OCI-LY7 (cell line): ENCODE results near the gene RGMB. TPM values are rescaled to one million over a fixed set of nuclear protein-coding genes. Genes with fewer than 3 reads are reported as not detected.

Experiments
- BruUV-seq: library from RNA; stranded (reverse); fragments of 400-500 nt; replicated peaks from 2 replicates; lab custom pipeline; 2021; lab: Mats Ljungman, UMichigan
- CTCF ChIA-PET: fragments of 300-600 bp; sonication (Branson Sonifier 250); formaldehyde crosslinking; loops from one replicate; lab custom pipeline; 2022; ENCODE audit warnings: antibody characterized with exemption; ENCODE audit not compliant: unreplicated experiment; lab: Charles Lee
- POLR2A ChIA-PET: fragments of 300-600 bp; sonication (Branson Sonifier 250); formaldehyde crosslinking; loops from one replicate; lab custom pipeline; 2022; ENCODE audit warnings: antibody characterized with exemption; lab: Charles Lee
- DNase-seq: peaks from one replicate; pipeline ENCODE4 v3.0.0-alpha.2; 2015; ENCODE audit warnings: low spot score
- H2AFZ ChIP-seq: fragments of 200-600 bp; sonication (generic), shearing (Covaris generic); 2 replicates; pipeline ENCODE4 v1.6.1; 2014; ENCODE audit warnings: mild to moderate bottlenecking, antibody characterized with exemption, low read length, moderate library complexity
- H3K27ac ChIP-seq: fragments of 200-600 bp; sonication (generic); 2 replicates; pipeline ENCODE4 v1.5.1; 2014; ENCODE audit warnings: mixed run types, low read depth, mild to moderate bottlenecking, moderate library complexity, low read length, inconsistent platforms; ENCODE audit not compliant: poor library complexity, severe bottlenecking
- H3K36me3 ChIP-seq: fragments of 200-600 bp; sonication (generic); 2 replicates; pipeline ENCODE4 v1.6.1; 2014; ENCODE audit warnings: mild to moderate bottlenecking, antibody characterized with exemption, low read length, moderate library complexity, mixed read lengths; ENCODE audit not compliant: insufficient read depth
- H3K4me1 ChIP-seq: fragments of 200-600 bp; sonication (generic); 2 replicates; pipeline ENCODE4 v1.5.1; 2014; ENCODE audit warnings: mild to moderate bottlenecking, low read length; ENCODE audit not compliant: insufficient read depth, poor library complexity, severe bottlenecking
- H3K4me2 ChIP-seq: fragments of 200-600 bp; sonication (generic); 2 replicates; pipeline ENCODE4 v1.6.1; 2014; ENCODE audit warnings: mild to moderate bottlenecking, low read length
- H3K4me3 ChIP-seq: fragments of 200-600 bp; sonication (generic); 2 replicates; pipeline ENCODE4 v1.5.1; 2014; ENCODE audit warnings: mild to moderate bottlenecking, low read depth, low read length; ENCODE audit not compliant: poor library complexity, severe bottlenecking
- H3K79me2 ChIP-seq: fragments of 200-600 bp; sonication (generic); 2 replicates; pipeline ENCODE4 v1.6.1; 2016; ENCODE audit warnings: low read depth, mild to moderate bottlenecking, low read length, moderate library complexity, mixed read lengths; ENCODE audit not compliant: insufficient read depth
- H3K9me2 ChIP-seq: fragments of 200-600 bp; sonication (generic); 2 replicates; pipeline ENCODE4 v1.6.1; 2016; ENCODE audit warnings: mild to moderate bottlenecking, low read length, mixed read lengths; ENCODE audit not compliant: insufficient read depth
- H3K9me3 ChIP-seq: fragments of 200-600 bp; sonication (generic); 2 replicates; pipeline ENCODE4 v1.6.1; 2014; ENCODE audit warnings: mild to moderate bottlenecking, mixed run types, low read length, mixed read lengths
- H4K20me1 ChIP-seq: fragments of 200-600 bp; sonication (generic); 2 replicates; pipeline ENCODE4 v1.6.1; 2014; ENCODE audit warnings: mild to moderate bottlenecking, antibody characterized with exemption, low read length, moderate library complexity, mixed read lengths; ENCODE audit not compliant: insufficient read depth
- EZH2phosphoT487 ChIP-seq: fragments of 200-600 bp; sonication (generic); IDR thresholded peaks from 2 replicates; pipeline ENCODE4 v1.6.1; 2018; ENCODE audit warnings: low read depth, borderline replicate concordance, mild to moderate bottlenecking, mixed run types, antibody characterized with exemption, low read length, moderate library complexity, mixed read lengths
- intact Hi-C: fragments of 100-400 bp; cut with micrococcal nuclease; formaldehyde crosslinking; loops from one replicate; pipeline ENCODE4 v1.10.0; 2022; ENCODE audit not compliant: unreplicated experiment
- total RNA-seq, 2 experiments: library from RNA; depleted of rRNA in 1 of 2; stranded (reverse); fragments of >200 nt in 1 of 2; shearing (Covaris generic) in 1 of 2; gene quantifications; 2 replicates each; pipeline ENCODE4 v1.2.3, GENCODE V29; 2014 to 2022
- TF ChIP-seq, protein P1 (sequence below): fragments of 200-600 bp; sonication (generic); conservative IDR thresholded peaks from 2 replicates; pipeline ENCODE4 v1.5.1; 2014; ENCODE audit warnings: mild to moderate bottlenecking, antibody characterized with exemption, low read length, moderate library complexity, mixed read lengths

Gene RGMB
- total RNA-seq, 2 experiments from 2014 or later: 9.2 to 11.2 TPM

DNA sequence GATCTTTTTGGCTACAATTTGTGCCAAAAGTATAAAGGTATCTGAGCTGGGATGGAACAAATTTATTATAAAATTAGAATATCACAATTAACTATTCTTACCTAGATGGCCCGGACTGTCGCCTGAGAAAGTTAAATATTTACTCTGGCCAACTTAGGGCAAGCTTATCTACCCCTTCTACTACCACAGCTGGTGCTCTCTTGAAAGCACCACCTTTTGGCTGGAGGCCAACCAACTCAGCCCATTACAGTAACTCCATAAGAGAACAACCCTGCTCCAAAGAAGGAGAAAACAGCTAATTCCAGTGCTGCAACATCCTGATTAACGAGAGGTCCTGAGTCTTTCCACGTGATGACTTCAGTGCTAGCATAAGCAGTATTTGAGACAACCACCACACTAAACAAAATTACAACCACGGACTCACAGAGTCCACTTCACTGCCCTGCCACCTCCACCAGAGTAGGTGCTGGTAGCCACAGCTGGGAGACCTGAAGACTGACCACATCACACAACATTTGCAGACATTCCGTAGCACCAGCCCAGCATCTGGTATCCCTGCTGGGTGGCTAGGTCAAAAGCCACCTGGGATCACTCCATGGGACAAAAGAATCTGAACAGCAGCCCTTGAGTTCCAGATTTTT, 43.2 kb downstream of the RGMB start:
- no peaks in the 10 kb centered on the region for H3K9me2 ChIP-seq
- BruUV-seq: no TSS peak
- intact Hi-C loops: no loop called here

DNA sequence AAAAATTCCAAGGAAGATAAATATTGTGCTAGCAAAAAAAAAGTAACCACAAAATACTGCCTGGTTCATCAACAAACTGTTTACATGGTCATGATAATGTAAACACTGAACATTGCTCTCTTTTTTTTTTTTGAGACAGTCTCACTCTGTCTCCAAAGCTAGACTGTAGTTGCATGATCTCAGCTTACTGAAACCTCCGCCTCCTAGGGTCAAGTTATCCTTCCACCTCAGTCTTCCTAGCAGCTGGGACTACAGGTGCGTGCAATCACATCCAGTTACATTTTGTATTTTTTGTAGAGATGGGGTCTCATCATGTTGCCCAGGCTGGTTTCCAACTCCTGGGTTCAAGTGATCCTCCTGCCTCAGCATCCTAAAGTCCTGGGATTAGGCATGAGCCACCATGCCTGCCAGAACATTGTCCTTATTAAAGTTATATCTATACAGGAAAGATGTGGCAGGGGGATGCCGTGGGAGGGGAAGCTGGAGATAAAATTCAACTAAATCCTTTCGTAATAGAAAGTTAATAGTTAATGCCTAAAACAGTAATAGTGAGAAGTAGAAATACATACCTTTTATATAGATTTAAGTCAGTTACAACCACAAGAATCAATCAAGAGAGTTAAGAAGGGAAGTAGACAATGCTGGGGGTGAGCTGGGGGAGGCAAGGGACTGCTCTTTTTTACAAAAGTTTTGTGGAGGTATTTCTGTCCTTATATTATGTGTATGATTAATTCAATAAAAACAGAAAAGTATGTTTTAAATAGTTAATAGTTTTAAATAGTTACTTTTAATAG, 52.3 kb downstream of the RGMB start:
- Histone ChIP-seq H3K4me2 (no peak overlapping the region), H3K79me2 (no peaks in the 10 kb centered on the region), H4K20me1 (no peaks in the 10 kb centered on the region), H3K36me3 (no peaks in the 10 kb centered on the region), H3K9me2 (no peaks in the 10 kb centered on the region), H3K27ac (no peak overlapping the region), H3K4me3 (no peak overlapping the region), H3K4me1 (no peaks in the 10 kb centered on the region), H2AFZ (no peak overlapping the region), H3K9me3 (no peaks in the 10 kb centered on the region)
- no TSS peak for BruUV-seq
- TF ChIP-seq EZH2phosphoT487: no peak
- TF ChIP-seq, protein P1, sequence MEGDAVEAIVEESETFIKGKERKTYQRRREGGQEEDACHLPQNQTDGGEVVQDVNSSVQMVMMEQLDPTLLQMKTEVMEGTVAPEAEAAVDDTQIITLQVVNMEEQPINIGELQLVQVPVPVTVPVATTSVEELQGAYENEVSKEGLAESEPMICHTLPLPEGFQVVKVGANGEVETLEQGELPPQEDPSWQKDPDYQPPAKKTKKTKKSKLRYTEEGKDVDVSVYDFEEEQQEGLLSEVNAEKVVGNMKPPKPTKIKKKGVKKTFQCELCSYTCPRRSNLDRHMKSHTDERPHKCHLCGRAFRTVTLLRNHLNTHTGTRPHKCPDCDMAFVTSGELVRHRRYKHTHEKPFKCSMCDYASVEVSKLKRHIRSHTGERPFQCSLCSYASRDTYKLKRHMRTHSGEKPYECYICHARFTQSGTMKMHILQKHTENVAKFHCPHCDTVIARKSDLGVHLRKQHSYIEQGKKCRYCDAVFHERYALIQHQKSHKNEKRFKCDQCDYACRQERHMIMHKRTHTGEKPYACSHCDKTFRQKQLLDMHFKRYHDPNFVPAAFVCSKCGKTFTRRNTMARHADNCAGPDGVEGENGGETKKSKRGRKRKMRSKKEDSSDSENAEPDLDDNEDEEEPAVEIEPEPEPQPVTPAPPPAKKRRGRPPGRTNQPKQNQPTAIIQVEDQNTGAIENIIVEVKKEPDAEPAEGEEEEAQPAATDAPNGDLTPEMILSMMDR: no peak
- DNase-seq: no peak
- intact Hi-C loops: no loop called here
- POLR2A ChIA-PET: no interaction called here
- CTCF ChIA-PET: no interaction called here

More for the DNA sequence above, 43.2 kb downstream of the RGMB start:
- H3K4me2 ChIP-seq: no peak overlapping the region
- CTCF ChIA-PET: no interaction called here
- H2AFZ ChIP-seq: no peak overlapping the region
- DNase-seq: no peak
- H3K4me1 ChIP-seq: no peaks in the 10 kb centered on the region
- H3K79me2 ChIP-seq: no peaks in the 10 kb centered on the region
- H3K4me3 ChIP-seq: no peak overlapping the region
- no peak overlapping the region for H3K27ac ChIP-seq
- POLR2A ChIA-PET: interaction anchor here (0.7 to 0.9 kb wide), 2 partner anchors 345 to 1288 kb away, joined by 3 read pairs; no protein-coding TSS in a partner anchor
- no peak for TF ChIP-seq EZH2phosphoT487
- TF ChIP-seq, protein P1: no peak
- no peaks in the 10 kb centered on the region for H4K20me1 ChIP-seq
- H3K9me3 ChIP-seq: no peaks in the 10 kb centered on the region
- H3K36me3 ChIP-seq: no peaks in the 10 kb centered on the region

DNA sequence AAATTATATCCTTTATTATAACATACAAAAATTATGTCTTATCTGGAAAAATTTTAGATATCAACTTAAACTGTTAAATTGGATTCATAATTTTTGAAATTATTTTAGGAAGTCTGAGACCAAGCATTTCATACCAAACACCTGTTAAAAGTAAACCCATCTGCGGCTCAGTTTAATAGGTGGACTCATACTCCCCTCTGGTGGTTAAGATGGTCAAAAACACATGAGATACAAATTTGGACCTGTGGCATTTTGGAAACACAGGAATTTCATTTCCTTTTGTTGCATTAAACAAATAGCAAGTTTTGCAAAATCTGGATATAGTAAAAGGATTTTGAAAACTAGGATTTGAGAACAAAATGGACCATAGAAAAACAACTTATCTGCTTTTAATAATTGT, 53.7 kb downstream of the RGMB start:
- POLR2A ChIA-PET: no interaction called here

More for the DNA sequence above, 53.7 kb downstream of the RGMB start:
- no peak for TF ChIP-seq EZH2phosphoT487
- TF ChIP-seq, protein P1: peak; percentile 80
- no peaks in the 10 kb centered on the region for H3K79me2 ChIP-seq
- H3K4me2 ChIP-seq: no peak overlapping the region
- H4K20me1 ChIP-seq: no peaks in the 10 kb centered on the region
- intact Hi-C loops: no loop called here
- H3K4me3 ChIP-seq: no peak overlapping the region
- H3K27ac ChIP-seq: no peak overlapping the region
- H3K9me2 ChIP-seq: no peaks in the 10 kb centered on the region
- H3K36me3 ChIP-seq: no peaks in the 10 kb centered on the region
- no peaks in the 10 kb centered on the region for H3K4me1 ChIP-seq
- H2AFZ ChIP-seq: no peak overlapping the region
- H3K9me3 ChIP-seq: no peaks in the 10 kb centered on the region
- no TSS peak for BruUV-seq
- peak; percentile 43 for DNase-seq
- CTCF ChIA-PET: no interaction called here
